ENCODE measurements around the gene RPS16. TPM values are rescaled to one million over a fixed set of nuclear protein-coding genes. Genes with fewer than 3 reads are reported as not detected.
A peak's percentile ranks its signal among the peaks of the same experiment; 100 is the strongest.

RPS16 gene
- total and polyA plus RNA-seq, 2 of the 13 experiments (the other 11 are each of a cell fraction or from before 2014, with no cell fraction given), result 488 to 2,583 TPM

DNA sequence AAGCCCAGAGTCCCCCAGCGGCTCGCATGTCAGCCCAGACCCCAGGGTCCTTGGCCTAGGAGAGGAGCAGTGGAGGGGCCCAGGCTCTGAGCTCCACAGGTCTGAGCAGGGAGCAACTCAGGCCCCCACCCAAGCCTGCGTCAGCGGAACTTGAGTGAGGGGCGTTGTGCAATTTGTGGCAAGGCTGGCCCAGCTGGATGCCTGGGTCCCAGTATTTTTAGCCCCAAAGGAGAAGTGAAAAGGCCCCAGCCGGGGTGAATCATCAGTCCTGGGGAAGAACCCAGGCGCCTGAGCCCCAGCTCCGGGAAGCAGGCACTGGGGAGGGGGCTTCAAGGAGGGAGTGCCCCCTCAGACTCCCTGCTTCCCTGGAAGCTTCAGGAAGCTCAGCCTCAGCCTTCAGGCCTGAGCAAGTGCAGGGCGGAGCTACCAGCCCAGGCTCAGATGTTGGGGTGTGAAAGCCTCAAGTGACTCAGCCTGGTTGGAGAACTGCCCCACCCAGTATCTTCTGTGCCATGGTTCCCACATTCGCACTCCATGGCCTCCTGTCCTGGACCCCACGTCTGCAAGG is 37.4 kb downstream of the RPS16 start (continued):
- TF ChIP-seq, protein P1, sequence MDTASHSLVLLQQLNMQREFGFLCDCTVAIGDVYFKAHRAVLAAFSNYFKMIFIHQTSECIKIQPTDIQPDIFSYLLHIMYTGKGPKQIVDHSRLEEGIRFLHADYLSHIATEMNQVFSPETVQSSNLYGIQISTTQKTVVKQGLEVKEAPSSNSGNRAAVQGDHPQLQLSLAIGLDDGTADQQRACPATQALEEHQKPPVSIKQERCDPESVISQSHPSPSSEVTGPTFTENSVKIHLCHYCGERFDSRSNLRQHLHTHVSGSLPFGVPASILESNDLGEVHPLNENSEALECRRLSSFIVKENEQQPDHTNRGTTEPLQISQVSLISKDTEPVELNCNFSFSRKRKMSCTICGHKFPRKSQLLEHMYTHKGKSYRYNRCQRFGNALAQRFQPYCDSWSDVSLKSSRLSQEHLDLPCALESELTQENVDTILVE (CRISPR knock-in tag; IDR thresholded peaks at IDR 0.05), result no peak
- no peak for TF ChIP-seq ZKSCAN1 (IDR thresholded peaks at IDR 0.05; ENCODE audit: low read length)
- TF ChIP-seq ZNF12 (CRISPR knock-in tag; IDR thresholded peaks at IDR 0.05), result no peak
- no peak for TF ChIP-seq GPN1 (CRISPR knock-in tag; IDR thresholded peaks at IDR 0.05; ENCODE audit: borderline replicate concordance)
- TF ChIP-seq, protein P2, sequence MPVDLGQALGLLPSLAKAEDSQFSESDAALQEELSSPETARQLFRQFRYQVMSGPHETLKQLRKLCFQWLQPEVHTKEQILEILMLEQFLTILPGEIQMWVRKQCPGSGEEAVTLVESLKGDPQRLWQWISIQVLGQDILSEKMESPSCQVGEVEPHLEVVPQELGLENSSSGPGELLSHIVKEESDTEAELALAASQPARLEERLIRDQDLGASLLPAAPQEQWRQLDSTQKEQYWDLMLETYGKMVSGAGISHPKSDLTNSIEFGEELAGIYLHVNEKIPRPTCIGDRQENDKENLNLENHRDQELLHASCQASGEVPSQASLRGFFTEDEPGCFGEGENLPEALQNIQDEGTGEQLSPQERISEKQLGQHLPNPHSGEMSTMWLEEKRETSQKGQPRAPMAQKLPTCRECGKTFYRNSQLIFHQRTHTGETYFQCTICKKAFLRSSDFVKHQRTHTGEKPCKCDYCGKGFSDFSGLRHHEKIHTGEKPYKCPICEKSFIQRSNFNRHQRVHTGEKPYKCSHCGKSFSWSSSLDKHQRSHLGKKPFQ (CRISPR knock-in tag; IDR thresholded peaks at IDR 0.05; ENCODE audit: insufficient replicate concordance), result peak; percentile 28
- no peak for TF ChIP-seq ZNF777 (CRISPR knock-in tag; IDR thresholded peaks at IDR 0.05)
- peak in 1 of 2 experiments; percentile 35; a peak in 1 of 4 replicates for TF ChIP-seq POLR2A (IDR thresholded peaks at IDR 0.05; ENCODE audit: insufficient read depth in 1 of 2, low read depth in 2 of 2, low read length in 2 of 2)
- TF ChIP-seq MED1 (CRISPR knock-in tag; IDR thresholded peaks at IDR 0.05), result no peak
- TF ChIP-seq RCOR2 (CRISPR knock-in tag; IDR thresholded peaks at IDR 0.05), result no peak
- peak; percentile 85 for TF ChIP-seq AGO2 (optimal IDR thresholded peaks at IDR 0.05; ENCODE audit: low read depth, low read length)
- TF ChIP-seq NCOA1 (CRISPR knock-in tag; IDR thresholded peaks at IDR 0.05), result no peak
- TF ChIP-seq XRCC5 (optimal IDR thresholded peaks at IDR 0.05; ENCODE audit: low read length), result no peak
- no peak for TF ChIP-seq RORA (CRISPR knock-in tag; IDR thresholded peaks at IDR 0.05)
- no peak for TF ChIP-seq CCDC6 (CRISPR knock-in tag; IDR thresholded peaks at IDR 0.05)
- TF ChIP-seq U2AF2 (IDR thresholded peaks at IDR 0.05; ENCODE audit: low read depth, low read length), result no peak
- TF ChIP-seq LCORL (IDR thresholded peaks at IDR 0.05), result no peak
- TF ChIP-seq LCORL (CRISPR knock-in tag; IDR thresholded peaks at IDR 0.05), result no peak
- peak; percentile 81 for TF ChIP-seq MEIS1 (CRISPR knock-in tag; IDR thresholded peaks at IDR 0.05; ENCODE audit: borderline replicate concordance)
- TF ChIP-seq, protein P3, sequence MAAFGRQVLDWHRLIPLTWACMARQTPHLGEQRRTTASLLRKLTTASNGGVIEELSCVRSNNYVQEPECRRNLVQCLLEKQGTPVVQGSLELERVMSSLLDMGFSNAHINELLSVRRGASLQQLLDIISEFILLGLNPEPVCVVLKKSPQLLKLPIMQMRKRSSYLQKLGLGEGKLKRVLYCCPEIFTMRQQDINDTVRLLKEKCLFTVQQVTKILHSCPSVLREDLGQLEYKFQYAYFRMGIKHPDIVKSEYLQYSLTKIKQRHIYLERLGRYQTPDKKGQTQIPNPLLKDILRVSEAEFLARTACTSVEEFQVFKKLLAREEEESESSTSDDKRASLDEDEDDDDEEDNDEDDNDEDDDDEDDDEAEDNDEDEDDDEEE (CRISPR knock-in tag; IDR thresholded peaks at IDR 0.05), result 0 out of 2 replicates have a peak, but pooled peaks have one; percentile 8
- TF ChIP-seq ZNF230 (CRISPR knock-in tag; IDR thresholded peaks at IDR 0.05), result no peak; the same call in 1 of the 2 replicates
- TF ChIP-seq AGO1 (IDR thresholded peaks at IDR 0.05; ENCODE audit: low read depth, low read length, poor library complexity, severe bottlenecking), result peak; percentile 42
- TF ChIP-seq ZNF790 (CRISPR knock-in tag; IDR thresholded peaks at IDR 0.05; ENCODE audit: borderline replicate concordance), result no peak
- TF ChIP-seq ZFP37 (CRISPR knock-in tag; IDR thresholded peaks at IDR 0.05; ENCODE audit: borderline replicate concordance), result no peak
- TF ChIP-seq ZNF124 (CRISPR knock-in tag; IDR thresholded peaks at IDR 0.05), result no peak
- TF ChIP-seq ZNF766 (CRISPR knock-in tag; IDR thresholded peaks at IDR 0.05; ENCODE audit: borderline replicate concordance), result no peak
- TF ChIP-seq ZBTB49 (CRISPR knock-in tag; IDR thresholded peaks at IDR 0.05; ENCODE audit: borderline replicate concordance), result no peak
- 0 out of 2 replicates have a peak, but pooled peaks have one; percentile 48 for TF ChIP-seq ZNF577 (CRISPR knock-in tag; IDR thresholded peaks at IDR 0.05; ENCODE audit: borderline replicate concordance, low read depth)

Measured in HepG2 (cell line).